Transverse colon (tissue), 4 donors: ENCODE measurements around the gene DNAH11.

Experiments used
- EP300 ChIP-seq: sonication (generic); formaldehyde crosslinking; IDR thresholded peaks from one replicate; pipeline ENCODE4 v1.6.1; 2017; ENCODE audit warnings: antibody characterized with exemption, low read depth
- POLR2A ChIP-seq: fragments of 450-650 bp; IDR thresholded peaks from one replicate; pipeline ENCODE4 v1.6.1; 2016; ENCODE audit warnings: antibody characterized with exemption, mild to moderate bottlenecking, moderate library complexity
- POLR2AphosphoS5 ChIP-seq, 3 donors: sonication (generic); formaldehyde crosslinking; IDR thresholded peaks; one replicate each; pipeline ENCODE4 v1.6.1; 2016; ENCODE audit warnings: antibody characterized with exemption in 3 of 3
- TF ChIP-seq, protein P1 (sequence below), 5 experiments: fragments of 200-600 bp in 3 of 5; fragments of 450-650 bp in 2 of 5; sonication (generic) in 3 of 5; IDR thresholded peaks; 1 replicate in 2 of 5; 2 replicates in 3 of 5; pipeline ENCODE4 v1.5.1; 2016 to 2017; ENCODE audit warnings: antibody characterized with exemption in 5 of 5, inconsistent platforms in 3 of 5, mild to moderate bottlenecking in 2 of 5, moderate library complexity in 1 of 5

DNA sequence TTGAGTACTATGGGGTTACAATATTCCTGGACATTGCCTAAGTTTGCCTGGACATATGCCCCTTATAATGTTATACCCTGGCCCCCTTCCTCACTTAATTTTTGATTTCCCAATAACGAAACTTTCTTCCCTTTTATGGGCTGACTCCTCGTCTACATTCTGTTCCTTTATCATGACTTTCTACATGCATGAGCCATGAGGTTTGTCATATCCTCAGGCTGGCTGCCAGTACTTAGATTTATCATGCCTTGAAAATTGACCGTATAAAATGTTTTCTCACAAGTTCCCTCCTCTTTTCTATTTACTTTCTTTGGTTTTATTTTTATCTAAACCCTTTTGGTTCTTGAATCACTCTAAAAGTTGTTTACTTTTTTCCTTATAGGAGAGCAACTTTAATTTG is 4.7 kb downstream of the DNAH11 start:
- TF ChIP-seq, protein P1, sequence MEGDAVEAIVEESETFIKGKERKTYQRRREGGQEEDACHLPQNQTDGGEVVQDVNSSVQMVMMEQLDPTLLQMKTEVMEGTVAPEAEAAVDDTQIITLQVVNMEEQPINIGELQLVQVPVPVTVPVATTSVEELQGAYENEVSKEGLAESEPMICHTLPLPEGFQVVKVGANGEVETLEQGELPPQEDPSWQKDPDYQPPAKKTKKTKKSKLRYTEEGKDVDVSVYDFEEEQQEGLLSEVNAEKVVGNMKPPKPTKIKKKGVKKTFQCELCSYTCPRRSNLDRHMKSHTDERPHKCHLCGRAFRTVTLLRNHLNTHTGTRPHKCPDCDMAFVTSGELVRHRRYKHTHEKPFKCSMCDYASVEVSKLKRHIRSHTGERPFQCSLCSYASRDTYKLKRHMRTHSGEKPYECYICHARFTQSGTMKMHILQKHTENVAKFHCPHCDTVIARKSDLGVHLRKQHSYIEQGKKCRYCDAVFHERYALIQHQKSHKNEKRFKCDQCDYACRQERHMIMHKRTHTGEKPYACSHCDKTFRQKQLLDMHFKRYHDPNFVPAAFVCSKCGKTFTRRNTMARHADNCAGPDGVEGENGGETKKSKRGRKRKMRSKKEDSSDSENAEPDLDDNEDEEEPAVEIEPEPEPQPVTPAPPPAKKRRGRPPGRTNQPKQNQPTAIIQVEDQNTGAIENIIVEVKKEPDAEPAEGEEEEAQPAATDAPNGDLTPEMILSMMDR (IDR thresholded peaks at IDR 0.05): no peak
- TF ChIP-seq EP300 (no peak), POLR2A (no peak), POLR2AphosphoS5 (IDR thresholded peaks at IDR 0.05) (no peak)
